Fibroblast of skin of scalp (primary cell): ENCODE data around the gene UACA.

ENCODE experiments used
- DNase-seq: peaks from one replicate; pipeline ENCODE4 v3.0.0-alpha.2; 2013

The UACA gene

GRCh38 chr15:70786996-70787395, 23.6 kb upstream of the UACA start:
- no peak for DNase-seq

DNA sequence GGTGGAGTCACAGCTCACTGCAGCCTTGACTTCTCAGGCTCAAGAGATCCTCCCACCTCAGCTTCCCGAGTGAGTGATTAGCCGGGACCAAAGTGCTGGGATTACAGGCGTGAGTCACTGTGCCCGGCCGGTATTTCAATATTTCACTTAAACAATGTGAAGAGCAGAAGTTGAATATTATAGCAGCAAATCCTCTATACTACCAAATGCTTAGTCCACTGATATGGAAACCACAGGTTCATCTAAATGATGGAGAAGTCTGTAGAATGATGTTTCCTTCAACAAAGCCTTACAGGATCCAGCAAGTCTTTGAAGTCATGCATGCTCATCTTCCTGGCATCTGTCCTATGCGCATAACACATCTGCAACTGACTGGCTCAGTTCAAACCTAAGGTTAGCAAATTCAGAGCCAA, 20.3 kb upstream of the UACA start:
- peak; percentile 49 for DNase-seq

DNA sequence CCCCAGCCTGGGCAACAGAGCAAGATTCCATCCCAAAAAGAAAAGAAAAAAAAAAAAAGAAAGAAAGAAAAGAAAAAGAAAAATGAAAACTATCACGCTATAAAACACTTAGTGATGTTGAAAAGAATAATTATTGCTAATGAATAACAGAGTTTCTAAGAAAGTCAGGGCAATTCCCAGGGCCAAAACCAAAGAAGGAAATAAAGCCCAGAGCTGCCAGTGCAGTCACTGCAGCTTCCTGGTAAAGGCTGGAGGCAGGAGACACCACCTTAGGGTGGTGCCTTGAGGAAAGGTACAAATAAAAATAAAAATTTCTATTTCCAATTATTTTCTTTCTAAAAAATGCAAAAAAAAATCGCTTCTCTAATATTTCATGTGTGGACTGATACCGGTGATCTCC, 19.7 kb upstream of the UACA start:
- no peak for DNase-seq

DNA sequence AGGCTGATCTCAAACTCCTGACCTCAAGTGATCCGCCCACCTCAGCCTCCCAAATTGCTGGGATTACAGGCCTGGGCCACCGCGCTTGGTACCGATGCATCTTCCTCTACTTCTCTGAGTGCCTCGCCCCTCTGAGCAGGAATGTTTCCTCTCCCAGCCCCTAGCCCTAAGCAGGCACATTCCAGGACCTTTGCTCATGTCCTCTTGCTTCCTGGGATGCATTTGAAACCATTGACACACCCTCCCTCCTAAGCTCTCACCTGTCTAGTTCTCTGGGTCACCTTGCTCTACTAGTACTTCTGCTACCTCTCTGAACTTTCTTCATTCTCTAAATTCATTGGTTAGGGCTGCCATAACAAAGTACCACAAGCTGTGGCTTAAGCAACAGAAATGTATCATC, 17.9 kb upstream of the UACA start:
- no peak for DNase-seq

DNA sequence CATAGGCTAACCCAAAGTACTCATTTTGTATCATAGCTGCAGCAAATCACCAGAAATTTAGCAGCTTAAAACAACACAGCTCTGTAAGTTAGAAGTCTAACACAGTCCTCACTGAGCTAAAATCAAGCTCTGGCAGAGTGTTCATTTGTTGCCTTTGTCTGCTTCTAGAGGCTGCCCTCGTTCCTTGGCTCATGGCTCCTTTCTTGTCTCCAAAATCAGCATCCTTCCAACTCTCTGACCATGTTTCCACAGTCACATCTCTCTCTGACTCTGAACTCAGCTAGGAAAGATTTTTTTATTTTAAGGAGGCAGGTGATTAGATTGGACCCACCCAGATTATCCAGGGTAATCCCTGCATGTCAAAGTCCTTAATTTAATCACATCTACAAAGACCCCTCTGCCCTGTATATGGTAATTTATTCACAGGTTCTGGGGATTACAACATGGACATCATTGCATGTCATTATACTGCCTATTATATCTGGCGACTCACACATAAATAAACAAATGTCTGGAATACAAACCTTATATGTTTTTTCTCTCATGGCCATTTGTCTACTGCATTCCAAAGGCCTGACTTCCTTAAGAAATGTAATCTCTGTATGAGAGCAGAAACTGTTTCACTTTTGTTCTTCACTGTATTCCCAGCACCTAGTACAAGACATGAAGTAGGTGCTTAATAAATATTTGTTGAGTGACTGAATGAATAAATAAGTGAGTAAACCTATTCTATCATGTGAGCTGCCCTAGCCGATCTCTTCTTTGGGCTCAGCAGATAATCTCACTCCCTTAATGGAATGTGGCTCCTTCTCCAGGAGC, 15.1 kb upstream of the UACA start:
- DNase-seq = peak; percentile 85

DNA sequence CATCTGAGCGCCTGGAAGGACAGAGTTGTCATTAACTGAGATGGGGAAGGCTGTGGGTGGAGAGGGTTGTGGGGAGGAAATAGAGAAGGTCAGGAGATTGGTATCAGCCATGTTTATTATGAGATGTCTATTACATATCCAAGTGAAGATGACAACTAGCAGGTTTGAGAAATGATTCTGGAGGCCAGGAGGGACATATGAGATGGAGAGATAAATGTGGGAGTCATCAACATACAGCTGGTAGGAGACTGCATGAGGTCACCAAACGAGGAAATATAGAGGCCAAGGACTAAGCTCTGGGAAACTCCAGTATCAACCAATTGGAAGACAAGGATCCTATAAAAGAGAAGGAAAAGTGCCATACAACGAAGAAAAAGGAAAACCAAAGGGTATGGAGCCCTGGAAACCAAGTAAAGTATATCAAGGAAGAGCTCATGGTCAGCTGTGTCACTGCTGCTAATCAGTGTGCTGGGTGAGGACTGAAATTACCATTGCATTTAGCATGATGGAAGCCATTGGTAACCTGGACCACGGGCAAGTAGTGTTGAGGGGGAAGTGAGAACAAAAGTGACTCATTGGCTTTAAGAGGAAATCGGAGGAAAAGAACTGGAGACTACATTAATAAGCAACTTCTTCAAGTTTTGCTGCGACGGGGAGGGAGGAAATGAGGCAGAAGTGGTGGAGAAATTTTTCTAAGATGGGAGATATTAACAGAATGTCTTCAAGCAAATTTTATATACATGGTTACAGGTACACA, 14.0 kb upstream of the UACA start:
- no peak for DNase-seq

DNA sequence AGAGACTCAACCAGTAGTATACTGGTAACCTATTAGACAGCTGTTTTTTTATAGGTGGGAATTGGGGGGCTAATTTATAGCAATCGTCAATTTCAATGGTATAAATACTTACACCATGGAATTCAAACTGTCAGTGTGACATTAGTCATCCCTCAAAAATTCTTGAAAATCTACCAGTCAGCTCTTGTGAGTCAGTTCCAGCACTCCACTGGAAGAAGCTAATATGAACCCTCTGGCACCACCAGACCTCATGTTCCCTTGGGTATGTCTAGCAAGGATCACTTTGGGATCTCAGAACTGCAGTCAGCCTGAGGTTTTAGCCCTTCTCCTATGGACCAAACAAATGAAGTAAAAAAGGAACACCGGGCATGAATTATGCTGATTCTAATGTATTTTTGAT, 11.8 kb upstream of the UACA start:
- peak; percentile 94 for DNase-seq

DNA sequence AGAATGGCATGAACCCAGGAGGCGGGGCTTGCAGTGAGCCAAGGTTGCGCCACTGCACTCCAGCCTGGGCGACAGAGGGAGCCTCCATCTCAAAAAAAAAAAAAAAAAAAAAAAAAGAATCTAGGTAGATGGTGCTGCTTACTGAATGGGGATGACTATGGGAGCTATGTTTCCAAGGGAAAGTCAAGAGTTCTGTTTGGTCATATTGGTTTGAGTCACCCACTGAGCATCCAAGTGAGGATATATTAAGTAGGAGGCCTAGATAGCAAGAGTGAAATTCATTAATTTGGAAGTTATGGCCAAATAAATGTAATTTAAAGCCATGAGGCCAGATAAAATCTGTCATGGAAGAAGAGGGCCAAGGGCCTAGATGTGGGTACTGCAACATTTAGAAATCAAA, 9.0 kb upstream of the UACA start:
- DNase-seq = no peak

- no peak for DNase-seq
Measured at GRCh38 chr15:70770863-70771262, 7.5 kb upstream of the UACA start.

DNA sequence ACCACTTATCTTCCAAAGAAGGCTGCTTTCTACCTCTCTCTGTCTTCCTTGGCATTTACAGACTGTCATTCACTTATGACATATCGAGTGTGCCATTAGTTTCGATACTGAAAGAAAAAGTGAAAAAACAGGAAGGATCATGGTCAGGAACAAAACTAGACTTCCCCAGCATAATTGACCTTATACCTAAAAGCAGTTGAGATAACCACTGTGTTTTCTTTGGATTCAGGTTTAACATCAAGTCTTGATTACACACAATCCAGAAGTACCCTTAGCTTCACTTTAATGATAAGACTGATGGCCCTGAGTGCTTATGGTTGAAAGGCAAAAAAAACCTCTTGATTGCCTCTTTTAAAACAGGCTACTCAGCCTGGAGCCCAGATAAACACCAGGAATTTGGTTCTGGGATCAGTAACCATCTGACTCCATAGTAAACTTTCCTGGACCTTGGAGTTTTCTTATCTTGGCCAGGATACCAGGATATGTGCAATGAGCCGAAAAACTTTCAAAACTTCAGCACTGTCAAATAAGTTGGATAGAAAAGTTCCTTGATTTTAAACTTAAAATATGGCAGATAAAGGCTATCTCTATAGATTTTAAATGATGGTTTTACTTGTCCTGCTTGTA, 5.0 kb upstream of the UACA start:
- DNase-seq = no peak

GRCh38 chr15:70767667-70768066, 4.3 kb upstream of the UACA start:
- no peak for DNase-seq

GRCh38 chr15:70766597-70766996, 3.2 kb upstream of the UACA start:
- no peak for DNase-seq

GRCh38 chr15:70765504-70766281, 2.3 kb upstream of the UACA start:
- peak; percentile 80 for DNase-seq

DNA sequence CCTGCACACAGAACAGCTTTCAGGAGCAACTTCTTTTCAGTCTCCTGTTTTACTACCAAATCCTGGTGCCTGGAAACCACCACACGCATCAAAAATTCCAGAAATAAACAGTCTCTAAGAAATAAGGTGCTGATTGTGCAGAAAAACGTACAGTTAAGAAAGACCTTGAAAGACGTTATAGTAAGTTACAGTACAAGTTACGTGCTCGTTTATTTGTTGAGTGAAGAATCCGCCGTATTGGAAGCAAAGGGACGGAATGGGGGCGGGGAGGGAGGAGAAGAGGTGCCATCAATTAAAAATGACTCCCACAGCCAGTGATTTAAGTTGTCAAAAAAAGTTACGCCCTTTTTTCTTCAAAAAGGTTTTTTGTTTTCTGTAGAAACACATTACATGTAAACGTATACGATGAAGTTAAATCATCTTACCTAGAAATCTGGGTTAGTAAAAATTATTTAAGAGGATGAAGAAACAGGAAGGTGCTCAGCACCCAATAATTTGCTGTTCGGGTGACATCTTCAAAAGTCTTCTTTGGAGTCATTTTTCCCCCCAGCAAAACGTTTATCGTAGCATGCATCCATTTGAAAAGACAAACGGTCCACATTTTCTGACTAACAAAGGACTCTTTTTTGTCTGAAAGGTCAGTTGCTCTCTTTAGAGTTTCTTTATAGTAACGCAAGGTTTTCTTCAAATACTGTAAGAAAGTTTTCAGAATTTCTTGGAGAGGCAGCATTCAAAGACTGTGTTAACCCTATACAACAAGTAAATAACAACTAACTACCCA, 782 bp upstream of the UACA start:
- DNase-seq = no peak

GRCh38 chr15:70762469-70763119, 764 bp downstream of the UACA start:
- peak; percentile 68 for DNase-seq

DNA sequence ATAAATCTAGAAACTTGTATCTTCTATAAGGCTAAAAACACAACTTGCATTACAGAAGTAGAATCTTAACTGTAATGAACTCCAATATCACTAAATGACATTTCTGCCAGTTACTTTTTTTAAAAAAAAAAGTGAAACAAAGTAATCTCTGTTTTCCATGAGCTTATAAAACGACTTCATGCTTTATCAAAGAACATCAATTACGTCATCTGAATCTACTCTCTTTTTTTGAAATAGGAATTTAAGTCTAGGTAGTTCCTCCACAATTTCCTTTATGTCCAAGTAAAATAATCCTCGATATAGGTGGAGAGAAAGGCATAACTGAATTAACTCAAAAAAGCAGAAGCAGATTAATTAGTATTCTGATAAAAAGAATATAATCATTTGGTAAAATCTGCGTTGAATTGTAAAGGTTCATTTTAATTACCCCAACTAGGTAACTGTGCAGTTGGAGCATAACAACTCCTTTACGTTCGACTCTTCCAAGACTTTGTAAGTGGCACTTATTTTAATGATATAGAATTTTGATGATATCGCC, 1.4 kb downstream of the UACA start:
- DNase-seq = no peak

DNA sequence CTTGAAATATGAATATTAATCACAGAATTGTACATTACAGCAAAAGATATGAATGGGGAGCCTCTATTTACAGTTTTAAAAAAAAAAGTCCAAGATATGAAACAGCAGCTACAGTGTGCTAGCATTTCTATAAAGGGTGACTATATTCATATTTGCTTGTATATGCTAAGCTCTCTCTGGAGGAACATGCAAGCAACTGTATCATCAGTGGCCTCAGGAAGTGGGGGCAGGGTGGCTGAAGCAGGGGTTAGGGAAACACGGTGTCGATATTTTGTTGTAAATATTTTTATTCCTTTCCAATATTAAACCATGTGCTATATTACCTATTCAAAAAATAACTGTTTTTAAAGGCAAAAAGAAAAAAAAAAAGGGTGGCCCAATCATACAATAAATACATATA, 2.3 kb downstream of the UACA start:
- DNase-seq = no peak

- DNase-seq = no peak
Measured at GRCh38 chr15:70758790-70759462, 4.4 kb downstream of the UACA start.

- no peak for DNase-seq
Measured at GRCh38 chr15:70757627-70758026, 5.7 kb downstream of the UACA start.

- DNase-seq = no peak
Measured at GRCh38 chr15:70754862-70755261, 8.5 kb downstream of the UACA start.
